KMS-11 (cell line): ENCODE results near the gene GMIP.

ENCODE experiments used
- H2AFZ ChIP-seq: fragments of 200-600 bp; sonication (generic); 2 replicates; pipeline ENCODE4 v1.6.1; 2016; ENCODE audit warnings: antibody characterized with exemption, mixed run types, low read depth
- H3K27ac ChIP-seq: fragments of 200-600 bp; sonication (generic); 2 replicates; pipeline ENCODE4 v1.6.1; 2016; ENCODE audit warnings: mild to moderate bottlenecking, mixed run types
- H3K27me3 ChIP-seq: fragments of 200-600 bp; sonication (generic); 2 replicates; pipeline ENCODE4 v1.6.1; 2017; ENCODE audit warnings: mild to moderate bottlenecking, low read depth, mixed run types, moderate library complexity; ENCODE audit not compliant: insufficient read depth
- H3K36me3 ChIP-seq: fragments of 200-600 bp; sonication (generic); 2 replicates; pipeline ENCODE4 v1.6.1; 2017; ENCODE audit warnings: mild to moderate bottlenecking, mixed run types; ENCODE audit not compliant: insufficient read depth
- H3K4me1 ChIP-seq: fragments of 200-600 bp; sonication (generic); 2 replicates; pipeline ENCODE4 v1.6.1; 2016; ENCODE audit warnings: mild to moderate bottlenecking, low read depth, mixed run types; ENCODE audit not compliant: poor library complexity, severe bottlenecking
- H3K4me2 ChIP-seq: fragments of 200-600 bp; sonication (generic); 2 replicates; pipeline ENCODE4 v1.7.0; 2016; ENCODE audit warnings: mild to moderate bottlenecking, mixed run types
- H3K4me3 ChIP-seq: fragments of 200-600 bp; sonication (generic); IDR thresholded peaks from 2 replicates; pipeline ENCODE4 v1.6.1; 2017; ENCODE audit warnings: low read depth, low read length, mixed read lengths; ENCODE audit not compliant: insufficient read depth
- H3K79me2 ChIP-seq: fragments of 200-600 bp; sonication (generic); 2 replicates; pipeline ENCODE4 v1.6.1; 2016; ENCODE audit warnings: low read depth, mixed run types; ENCODE audit not compliant: insufficient read depth
- H3K9ac ChIP-seq: fragments of 200-600 bp; sonication (generic); 2 replicates; pipeline ENCODE4 v1.6.1; 2016; ENCODE audit warnings: mild to moderate bottlenecking, mixed run types
- H4K20me1 ChIP-seq: fragments of 200-600 bp; sonication (generic); 2 replicates; pipeline ENCODE4 v1.6.1; 2016; ENCODE audit warnings: mild to moderate bottlenecking, mixed run types; ENCODE audit not compliant: insufficient read depth
- TF ChIP-seq, protein P1 (sequence below): fragments of 200-600 bp; sonication (generic); conservative IDR thresholded peaks from 2 replicates; pipeline ENCODE4 v1.6.1; 2017; ENCODE audit warnings: low read depth, mild to moderate bottlenecking, antibody characterized with exemption, low read length, moderate library complexity, mixed read lengths

The GMIP gene

DNA sequence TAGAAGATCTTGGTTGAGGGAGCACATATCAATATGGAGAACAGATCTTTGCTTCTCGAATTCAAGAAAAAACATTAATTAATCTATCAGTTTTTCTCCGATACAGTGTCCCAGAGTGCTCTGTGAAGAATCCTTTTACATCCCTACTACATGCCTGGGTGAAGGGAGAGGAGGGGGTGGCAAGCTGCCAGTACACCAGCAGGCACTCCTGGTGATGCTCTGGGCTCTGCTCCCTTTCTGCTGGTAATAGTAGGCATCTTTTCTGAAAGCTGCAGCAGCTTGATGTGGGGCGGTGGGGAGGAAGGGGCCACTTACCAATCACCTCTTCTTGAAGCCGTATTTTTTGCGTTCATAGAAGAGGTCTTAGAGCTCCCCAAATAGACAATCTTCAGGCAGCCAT, 55.7 kb downstream of the GMIP start:
- H3K27ac ChIP-seq = no peak overlapping the region
- H3K4me2 ChIP-seq = no peak overlapping the region
- no peaks in the 10 kb centered on the region for H4K20me1 ChIP-seq
- H3K27me3 ChIP-seq = no peaks in the 10 kb centered on the region
- TF ChIP-seq, protein P1, sequence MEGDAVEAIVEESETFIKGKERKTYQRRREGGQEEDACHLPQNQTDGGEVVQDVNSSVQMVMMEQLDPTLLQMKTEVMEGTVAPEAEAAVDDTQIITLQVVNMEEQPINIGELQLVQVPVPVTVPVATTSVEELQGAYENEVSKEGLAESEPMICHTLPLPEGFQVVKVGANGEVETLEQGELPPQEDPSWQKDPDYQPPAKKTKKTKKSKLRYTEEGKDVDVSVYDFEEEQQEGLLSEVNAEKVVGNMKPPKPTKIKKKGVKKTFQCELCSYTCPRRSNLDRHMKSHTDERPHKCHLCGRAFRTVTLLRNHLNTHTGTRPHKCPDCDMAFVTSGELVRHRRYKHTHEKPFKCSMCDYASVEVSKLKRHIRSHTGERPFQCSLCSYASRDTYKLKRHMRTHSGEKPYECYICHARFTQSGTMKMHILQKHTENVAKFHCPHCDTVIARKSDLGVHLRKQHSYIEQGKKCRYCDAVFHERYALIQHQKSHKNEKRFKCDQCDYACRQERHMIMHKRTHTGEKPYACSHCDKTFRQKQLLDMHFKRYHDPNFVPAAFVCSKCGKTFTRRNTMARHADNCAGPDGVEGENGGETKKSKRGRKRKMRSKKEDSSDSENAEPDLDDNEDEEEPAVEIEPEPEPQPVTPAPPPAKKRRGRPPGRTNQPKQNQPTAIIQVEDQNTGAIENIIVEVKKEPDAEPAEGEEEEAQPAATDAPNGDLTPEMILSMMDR = no peak
- H3K4me1 ChIP-seq = no peaks in the 10 kb centered on the region
- no peak overlapping the region for H3K9ac ChIP-seq
- H3K36me3 ChIP-seq = no peaks in the 10 kb centered on the region
- H3K79me2 ChIP-seq = no peaks in the 10 kb centered on the region
- no peak overlapping the region for H3K4me3 ChIP-seq
- no peak overlapping the region for H2AFZ ChIP-seq

DNA sequence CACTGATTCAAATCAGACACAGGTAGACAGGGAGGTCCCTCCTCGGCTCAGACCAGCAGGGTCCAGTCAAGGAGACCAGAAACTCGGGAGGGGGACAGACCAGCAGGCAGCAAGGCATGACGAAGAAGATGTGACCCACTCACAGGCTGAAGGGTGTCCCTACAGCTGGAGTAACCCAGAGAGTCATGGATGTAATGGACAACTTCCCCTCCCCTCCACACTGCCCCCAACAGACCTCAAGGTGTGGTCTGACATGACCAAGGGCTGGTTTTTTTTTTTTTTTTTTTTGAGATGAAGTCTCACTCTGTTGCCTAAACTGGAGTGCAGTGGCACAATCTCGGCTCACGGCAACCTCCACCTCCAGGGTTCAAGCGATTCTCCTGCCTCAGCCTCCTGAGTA, 59.1 kb downstream of the GMIP start:
- H3K4me2 ChIP-seq = no peak overlapping the region
- TF ChIP-seq, protein P1 = no peak
- no peaks in the 10 kb centered on the region for H3K27me3 ChIP-seq
- H2AFZ ChIP-seq = no peak overlapping the region
- no peaks in the 10 kb centered on the region for H3K79me2 ChIP-seq
- H3K4me1 ChIP-seq = no peaks in the 10 kb centered on the region
- no peaks in the 10 kb centered on the region for H3K36me3 ChIP-seq
- no peak overlapping the region for H3K9ac ChIP-seq
- no peak overlapping the region for H3K27ac ChIP-seq
- no peaks in the 10 kb centered on the region for H4K20me1 ChIP-seq
- no peak overlapping the region for H3K4me3 ChIP-seq

DNA sequence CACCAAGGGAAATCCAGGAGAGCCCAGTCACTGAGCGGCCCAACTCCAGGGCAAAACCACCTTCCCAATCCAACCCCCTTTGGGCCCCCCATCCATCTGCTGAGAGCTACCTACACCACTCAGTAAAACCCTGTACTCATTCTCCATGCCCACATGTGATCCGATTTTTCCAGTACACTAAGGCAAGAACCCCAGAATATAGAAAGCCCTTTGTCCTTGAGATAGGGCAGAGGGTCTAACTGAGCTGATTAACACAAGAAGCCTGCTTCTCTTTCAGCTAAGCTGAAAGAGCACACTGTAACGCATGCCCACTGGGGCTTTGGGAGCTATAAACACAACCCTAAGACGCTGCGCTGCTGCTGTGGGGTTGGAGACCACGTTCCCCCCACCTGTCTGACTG, 61.0 kb downstream of the GMIP start:
- H3K27me3 ChIP-seq = no peaks in the 10 kb centered on the region
- H3K4me2 ChIP-seq = no peak overlapping the region
- TF ChIP-seq, protein P1 = no peak
- no peaks in the 10 kb centered on the region for H3K4me1 ChIP-seq
- no peaks in the 10 kb centered on the region for H3K79me2 ChIP-seq
- H3K27ac ChIP-seq = no peak overlapping the region
- H2AFZ ChIP-seq = no peak overlapping the region
- H3K36me3 ChIP-seq = no peaks in the 10 kb centered on the region
- H4K20me1 ChIP-seq = no peaks in the 10 kb centered on the region
- H3K4me3 ChIP-seq = no peak overlapping the region
- no peak overlapping the region for H3K9ac ChIP-seq

DNA sequence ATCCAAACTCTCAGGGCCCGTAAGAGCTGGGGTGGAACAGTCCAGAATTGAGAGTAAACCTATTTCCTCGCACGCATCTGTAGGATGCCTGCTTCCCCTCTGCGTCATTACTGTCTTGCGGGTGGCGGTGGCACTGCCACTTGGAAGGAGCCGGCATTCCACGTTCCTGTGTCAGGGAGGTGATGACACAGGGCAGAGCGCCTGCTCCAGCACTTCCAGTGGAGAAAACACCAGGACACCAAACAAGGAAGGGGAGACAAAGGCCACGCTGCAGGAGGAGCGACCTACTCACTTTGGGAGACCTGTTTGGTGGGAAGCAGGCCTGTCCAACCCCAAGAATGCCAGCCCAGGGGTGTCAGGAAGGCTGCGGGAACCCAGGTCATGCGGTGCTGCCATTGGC, 62.1 kb downstream of the GMIP start:
- H3K4me2 ChIP-seq = no peak overlapping the region
- H2AFZ ChIP-seq = no peak overlapping the region; the same call in 1 of the 2 replicates
- no peak overlapping the region for H3K27ac ChIP-seq
- no peaks in the 10 kb centered on the region for H4K20me1 ChIP-seq
- H3K9ac ChIP-seq = no peak overlapping the region
- no peaks in the 10 kb centered on the region for H3K4me1 ChIP-seq
- no peaks in the 10 kb centered on the region for H3K27me3 ChIP-seq
- H3K36me3 ChIP-seq = no peaks in the 10 kb centered on the region
- TF ChIP-seq, protein P1 = no peak
- no peak overlapping the region for H3K4me3 ChIP-seq
- no peaks in the 10 kb centered on the region for H3K79me2 ChIP-seq
